GM19239 (cell line): ENCODE data around the gene SPOCK1.
"Not testable (repeated sequence)": the region's sequence is repeated elsewhere in the genome, so short reads cannot be mapped to it uniquely, and the experiment has no call there.

Source experiments
- DNase-seq: peaks from one replicate; pipeline ENCODE4 v3.0.0; 2011; ENCODE audit warnings: low spot score; ENCODE audit not compliant: insufficient read length
- FAIRE-seq: peaks from 2 replicates; lab custom pipeline; 2011; peaks lifted over from hg19 to GRCh38; lab: Jason Lieb, UNC

SPOCK1 gene

DNA sequence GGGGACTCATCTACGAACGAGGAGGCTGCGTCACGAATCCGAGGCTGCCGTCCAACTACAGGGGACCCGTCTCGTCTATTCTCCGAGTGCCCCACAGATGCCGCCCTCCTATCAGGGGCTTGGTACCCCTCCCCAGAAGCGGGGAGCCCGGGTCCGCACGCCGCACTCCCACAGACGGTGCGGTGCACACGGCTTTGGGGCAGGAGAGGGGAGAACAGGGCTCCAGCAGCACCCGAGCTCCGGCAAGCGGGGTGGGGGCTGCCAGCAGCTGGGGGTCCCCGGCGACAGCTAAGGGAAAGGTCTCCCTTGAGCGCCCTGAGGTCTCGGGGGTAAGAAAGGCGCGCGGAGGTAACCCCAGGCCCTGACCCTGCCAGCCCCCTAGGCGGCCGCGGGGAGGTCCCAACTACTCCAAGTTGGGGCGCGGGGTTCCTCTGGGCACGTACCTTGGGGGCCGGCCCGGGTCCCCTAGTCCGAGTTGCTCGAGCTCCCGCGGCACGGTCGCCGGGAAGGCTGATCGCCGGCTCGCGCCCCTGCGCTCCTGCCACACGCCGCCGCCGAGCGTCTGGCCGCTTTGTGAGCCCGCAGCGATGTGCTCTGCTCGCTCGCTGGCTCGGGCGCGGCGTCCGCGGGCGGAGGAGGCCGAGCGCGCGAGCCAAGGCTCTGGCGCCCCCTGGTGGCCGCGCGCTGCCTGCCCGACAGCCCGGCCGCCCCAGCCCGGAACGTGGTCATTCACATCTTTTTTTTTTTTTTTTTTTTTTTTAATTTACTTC is at the start of gene SPOCK1:
Gene SPOCK1 (minus strand): TSS at position 591 of the 770 bp plus-strand sequence.
- FAIRE-seq (no peak), DNase-seq (peak; percentile 95)

DNA sequence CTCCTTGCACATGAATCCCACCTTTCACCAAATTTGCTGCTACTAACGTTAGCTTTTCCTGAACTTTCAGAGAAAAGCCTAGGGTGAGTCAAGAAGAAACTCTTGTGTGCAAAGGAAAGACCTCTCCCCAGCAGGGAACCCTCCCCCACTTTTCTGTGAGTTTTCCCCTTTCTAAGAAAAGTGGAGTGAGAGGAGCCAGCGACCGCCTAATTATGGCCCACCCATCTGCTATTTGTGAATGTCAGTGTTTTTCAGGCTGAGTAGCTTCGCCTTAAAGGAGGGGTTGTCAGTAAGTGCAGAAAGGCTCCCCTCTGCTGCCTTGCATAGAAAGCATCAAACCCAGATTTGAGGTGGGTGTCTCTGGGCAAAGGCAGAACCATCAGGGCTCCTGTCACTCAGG is 46.8 kb upstream of the SPOCK1 start:
- no peak for DNase-seq

DNA sequence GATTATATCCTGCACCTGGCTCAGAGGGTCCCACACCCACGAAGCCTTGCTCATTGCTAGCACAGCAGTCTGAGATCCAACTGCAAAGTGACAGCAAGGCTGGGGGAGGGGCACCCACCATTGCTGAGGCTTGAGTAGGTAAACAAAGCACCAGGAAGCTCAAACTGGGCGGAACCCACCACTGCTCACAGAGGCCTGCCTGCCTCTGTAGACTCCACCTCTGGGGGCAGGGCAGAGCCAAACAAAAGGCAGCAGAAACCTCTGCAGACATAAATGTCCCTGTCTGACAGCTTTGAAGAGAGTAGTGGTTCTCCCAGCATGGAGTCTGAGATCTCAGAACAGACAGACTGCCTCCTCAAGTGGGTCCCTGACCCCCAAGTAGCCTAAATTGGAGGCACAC is 36.3 kb upstream of the SPOCK1 start:
- FAIRE-seq, DNase-seq: not testable (repeated sequence)

More for the DNA sequence above, 46.8 kb upstream of the SPOCK1 start:
- no peak for FAIRE-seq

DNA sequence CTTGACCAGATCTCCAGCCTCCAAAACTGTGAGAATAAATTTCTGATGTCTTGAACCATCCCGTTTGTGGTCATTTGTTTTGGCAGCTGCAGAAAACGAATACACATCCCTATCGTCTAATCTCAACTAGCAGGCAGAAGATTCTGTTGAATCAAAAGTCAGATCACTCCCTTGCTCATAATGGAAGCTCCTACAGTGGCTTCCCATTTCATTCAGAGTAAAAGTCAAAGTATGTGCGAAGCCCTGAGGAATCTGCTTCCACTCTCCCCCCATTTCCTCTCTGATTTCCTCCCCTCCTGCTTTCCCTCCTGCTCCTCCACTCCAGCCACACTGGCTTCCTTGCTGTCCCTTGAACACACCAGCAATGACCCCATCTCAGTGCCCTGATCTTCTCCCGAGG is 34.8 kb upstream of the SPOCK1 start:
- no peak for FAIRE-seq
- DNase-seq = no peak

- DNase-seq = no peak
- FAIRE-seq = no peak
These were observed 32.1 kb upstream of the SPOCK1 start for GRCh38 chr5:137531266-137531665.

DNA sequence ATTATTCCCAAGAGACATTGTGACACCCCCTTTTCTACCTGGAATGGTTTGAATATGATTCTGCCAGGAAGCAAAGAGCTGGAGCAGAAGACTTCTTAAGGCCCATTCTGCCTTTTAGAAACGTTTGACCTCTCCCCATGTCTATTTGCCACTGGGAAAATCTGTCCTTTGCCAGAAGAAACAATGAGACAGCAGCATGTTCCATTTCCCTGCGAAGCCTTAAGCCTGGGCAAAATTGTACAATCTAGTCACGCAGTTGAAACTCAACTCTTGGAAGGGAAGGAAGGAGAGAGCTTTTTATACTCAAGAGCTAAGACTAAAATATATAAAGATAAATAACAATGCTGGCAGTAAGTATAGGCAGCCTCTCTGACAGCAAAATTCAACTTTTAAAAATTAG is 22.1 kb upstream of the SPOCK1 start:
- FAIRE-seq = no peak
- no peak for DNase-seq

DNA sequence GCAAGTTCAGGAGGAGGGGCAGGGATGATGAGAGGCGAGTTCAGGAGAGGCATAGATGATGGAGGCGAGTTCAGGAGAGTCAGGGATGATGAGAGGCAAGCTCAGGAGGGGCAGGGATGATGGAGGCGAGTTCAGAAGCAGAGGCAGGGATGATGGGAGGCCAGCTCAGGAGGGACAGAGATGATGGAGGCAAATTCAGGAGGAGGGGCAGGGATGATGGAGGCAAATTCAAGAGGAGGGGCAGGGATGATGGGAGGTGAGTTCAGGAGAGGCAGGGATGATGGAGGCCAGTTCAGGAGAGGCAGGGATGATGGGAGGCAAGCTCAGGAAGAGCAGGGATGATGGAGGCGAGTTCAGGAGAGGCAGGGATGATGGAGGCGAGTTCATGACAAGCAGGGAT is 17.8 kb upstream of the SPOCK1 start:
- DNase-seq (no peak), FAIRE-seq (no peak)

GRCh38 chr5:137516251-137516797 is 17.2 kb upstream of the SPOCK1 start:
- no peak for DNase-seq
- FAIRE-seq = no peak

GRCh38 chr5:137515238-137515637 is 16.1 kb upstream of the SPOCK1 start:
- no peak for FAIRE-seq

GRCh38 chr5:137510671-137511070 is 11.5 kb upstream of the SPOCK1 start:
- DNase-seq = no peak
- no peak for FAIRE-seq

More at GRCh38 chr5:137515238-137515637, 16.1 kb upstream of the SPOCK1 start:
- DNase-seq = no peak

GRCh38 chr5:137507150-137507549 is 8.0 kb upstream of the SPOCK1 start:
- FAIRE-seq (peak; percentile 44), DNase-seq (no peak)

GRCh38 chr5:137506296-137506695 is 7.2 kb upstream of the SPOCK1 start:
- DNase-seq (no peak), FAIRE-seq (no peak)

DNA sequence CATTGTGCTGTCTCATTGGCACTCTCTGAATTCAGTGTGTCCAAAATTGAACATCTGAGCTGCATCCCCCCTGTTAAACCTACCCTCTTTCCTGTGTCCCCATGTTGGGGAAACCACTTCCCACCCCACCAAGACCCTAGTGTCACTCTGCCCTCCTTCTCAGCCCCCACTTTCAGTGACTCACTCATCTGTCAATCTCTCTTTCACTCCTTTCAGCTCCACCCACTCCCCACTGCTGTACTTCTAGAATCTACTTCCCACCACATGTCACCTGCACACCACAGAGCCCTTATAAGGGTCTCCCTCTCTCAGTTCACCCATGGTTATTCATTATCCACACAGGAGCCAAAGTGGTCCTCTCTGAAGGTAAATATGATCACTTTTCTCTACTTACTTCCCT is 5.8 kb upstream of the SPOCK1 start:
- DNase-seq = no peak
- FAIRE-seq = no peak

DNA sequence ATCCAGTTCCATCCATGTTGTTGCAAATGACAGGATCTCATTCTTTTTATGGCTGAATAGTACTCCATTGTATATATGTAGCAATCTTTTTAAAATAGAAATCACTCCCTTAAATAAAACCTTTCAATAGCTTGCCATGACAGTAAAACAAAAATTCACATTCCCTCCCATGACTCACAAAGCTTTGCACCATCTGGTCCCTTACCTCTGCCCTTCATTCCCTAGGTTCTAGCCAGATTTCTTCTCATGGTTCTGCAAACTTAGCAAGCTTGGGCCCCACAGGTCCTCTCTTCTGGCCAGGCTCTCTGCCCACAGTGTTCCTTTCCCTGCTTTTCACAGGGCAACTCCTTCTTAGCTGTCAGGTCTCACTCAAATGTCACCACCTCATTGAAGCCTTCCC is 4.3 kb upstream of the SPOCK1 start:
- no peak for DNase-seq
- FAIRE-seq = no peak

DNA sequence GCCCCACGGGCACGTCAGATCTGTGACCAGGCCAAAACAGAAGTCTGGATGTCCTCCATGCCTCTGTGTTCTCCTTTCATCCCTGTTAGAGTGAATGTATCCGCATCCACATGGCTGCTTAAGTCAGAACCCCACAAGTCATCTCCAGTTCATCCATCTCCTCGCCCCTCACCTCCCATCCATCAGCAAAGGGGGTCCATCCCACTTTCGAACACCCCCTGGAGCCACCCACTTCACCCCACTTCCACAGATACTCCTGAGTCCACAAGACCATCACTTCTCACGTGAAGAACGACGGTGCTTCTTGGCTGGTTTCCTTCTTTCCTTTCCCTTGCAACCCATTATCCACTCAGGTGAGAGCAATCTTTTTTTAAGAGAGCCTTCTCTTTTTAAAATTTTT is 3.5 kb upstream of the SPOCK1 start:
- FAIRE-seq (no peak), DNase-seq (no peak)

GRCh38 chr5:137501846-137502406 is 2.8 kb upstream of the SPOCK1 start:
- DNase-seq (no peak), FAIRE-seq (no peak)

- DNase-seq (no peak), FAIRE-seq (no peak)
These were observed 2.1 kb upstream of the SPOCK1 start for GRCh38 chr5:137501226-137501625.

GRCh38 chr5:137500615-137501225 is 1.6 kb upstream of the SPOCK1 start:
- FAIRE-seq = no peak

DNA sequence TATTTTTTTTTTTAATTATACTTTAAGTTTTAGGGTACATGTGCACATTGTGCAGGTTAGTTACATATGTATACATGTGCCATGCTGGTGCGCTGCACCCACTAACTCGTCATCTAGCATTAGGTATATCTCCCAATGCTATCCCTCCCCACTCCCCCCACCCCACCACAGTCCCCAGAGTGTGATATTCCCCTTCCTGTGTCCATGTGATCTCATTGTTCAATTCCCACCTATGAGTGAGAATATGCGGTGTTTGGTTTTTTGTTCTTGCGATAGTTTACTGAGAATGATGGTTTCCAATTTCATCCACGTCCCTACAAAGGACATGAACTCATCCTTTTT is 351 bp upstream of the SPOCK1 start:
- not testable (repeated sequence) for DNase-seq, FAIRE-seq

More at GRCh38 chr5:137500615-137501225, 1.6 kb upstream of the SPOCK1 start:
- no peak for DNase-seq

DNA sequence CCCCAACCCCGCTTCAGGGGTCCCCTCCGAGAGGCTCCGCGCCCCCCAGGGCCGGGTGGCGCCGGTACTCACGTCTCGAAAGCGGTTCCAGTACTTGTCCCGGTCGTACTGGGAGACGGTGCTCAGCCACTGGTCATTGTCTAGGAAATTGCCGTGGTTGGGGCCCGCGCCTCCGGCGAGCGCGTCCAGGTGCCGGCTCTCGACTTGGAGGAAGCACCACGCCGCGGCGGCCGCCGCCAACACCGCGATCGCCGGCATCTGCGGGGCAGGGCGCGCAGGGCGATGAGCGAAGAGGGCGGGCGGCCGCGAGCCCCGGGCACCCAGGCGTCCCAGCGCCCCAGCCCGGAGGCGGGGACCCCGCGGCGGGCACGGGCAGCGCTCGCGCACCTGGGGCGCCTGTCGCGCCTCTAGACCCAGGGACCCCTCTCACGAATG is 808 bp downstream of the SPOCK1 start:
- no peak for FAIRE-seq
- DNase-seq = no peak
